Measurements from ENCODE around the gene ALG9.
"Not testable (repeated sequence)": the region's sequence is repeated elsewhere in the genome, so short reads cannot be mapped to it uniquely, and the experiment has no call there.

ALG9 gene

GRCh38 chr11:111906680-111907079, 35.3 kb upstream of the ALG9 start:
- Histone ChIP-seq H3K27me3 (ENCODE audit: control insufficient read depth, insufficient read depth, low read length) (no peaks in the 10 kb centered on the region), H3K9me3 (ENCODE audit: control insufficient read depth, low read length) (no peaks in the 10 kb centered on the region), H3K79me2 (no peaks in the 10 kb centered on the region), H3K4me1 (peaks cover 21% of the 10 kb centered on the region), H3K27ac (peak overlapping the region; percentile 56), H3K36me3 (ENCODE audit: control insufficient read depth, insufficient read depth, low read length) (no peaks in the 10 kb centered on the region), H3K9ac (no peak overlapping the region), H3K4me3 (ENCODE audit: low read depth, low read length) (no peak overlapping the region), H3K4me2 (ENCODE audit: low read length) (peak overlapping the region; percentile 26), H2AFZ (peak overlapping the region; percentile 31)
- no peak for TF ChIP-seq CTCF (IDR thresholded peaks at IDR 0.05)

- no peaks in the 10 kb centered on the region for H3K9me3 ChIP-seq (ENCODE audit: control insufficient read depth, low read length)
- no peak overlapping the region for H2AFZ ChIP-seq
- H3K27me3 ChIP-seq (ENCODE audit: control insufficient read depth, insufficient read depth, low read length), result no peaks in the 10 kb centered on the region
- no peak overlapping the region for H3K4me3 ChIP-seq (ENCODE audit: low read depth, low read length)
- no peaks in the 10 kb centered on the region for H3K36me3 ChIP-seq (ENCODE audit: control insufficient read depth, insufficient read depth, low read length)
- peaks cover 9% of the 10 kb centered on the region for H3K4me1 ChIP-seq
- H3K4me2 ChIP-seq (ENCODE audit: low read length), result no peak overlapping the region
- no peak for TF ChIP-seq CTCF (IDR thresholded peaks at IDR 0.05)
- H3K27ac ChIP-seq, result no peak overlapping the region
- H3K79me2 ChIP-seq, result no peaks in the 10 kb centered on the region
- H3K9ac ChIP-seq, result no peak overlapping the region
Measured at GRCh38 chr11:111905411-111905810, 34.0 kb upstream of the ALG9 start.

- Histone ChIP-seq H3K9me3 (ENCODE audit: control insufficient read depth, low read length) (no peaks in the 10 kb centered on the region), H3K79me2 (no peaks in the 10 kb centered on the region), H3K4me2 (ENCODE audit: low read length) (no peak overlapping the region), H3K27me3 (ENCODE audit: control insufficient read depth, insufficient read depth, low read length) (no peaks in the 10 kb centered on the region), H3K9ac (no peak overlapping the region), H3K4me1 (no peaks in the 10 kb centered on the region), H3K27ac (no peak overlapping the region), H2AFZ (no peak overlapping the region), H3K4me3 (ENCODE audit: low read depth, low read length) (no peak overlapping the region), H3K36me3 (ENCODE audit: control insufficient read depth, insufficient read depth, low read length) (no peaks in the 10 kb centered on the region)
- no peak for TF ChIP-seq CTCF (IDR thresholded peaks at IDR 0.05)
Measured at GRCh38 chr11:111886844-111887243, 15.5 kb upstream of the ALG9 start.

- Histone ChIP-seq H3K4me1 (no peaks in the 10 kb centered on the region), H3K79me2 (no peaks in the 10 kb centered on the region), H3K9me3 (ENCODE audit: control insufficient read depth, low read length) (no peaks in the 10 kb centered on the region), H3K27me3 (ENCODE audit: control insufficient read depth, insufficient read depth, low read length) (no peaks in the 10 kb centered on the region), H3K4me3 (ENCODE audit: low read depth, low read length) (no peak overlapping the region), H3K9ac (no peak overlapping the region), H3K36me3 (ENCODE audit: control insufficient read depth, insufficient read depth, low read length) (no peaks in the 10 kb centered on the region), H3K27ac (no peak overlapping the region), H2AFZ (no peak overlapping the region), H3K4me2 (ENCODE audit: low read length) (no peak overlapping the region)
- no peak for TF ChIP-seq CTCF (IDR thresholded peaks at IDR 0.05)
Measured at GRCh38 chr11:111886032-111886431, 14.7 kb upstream of the ALG9 start.

GRCh38 chr11:111885053-111885452, 13.7 kb upstream of the ALG9 start:
- H3K9me3 ChIP-seq (ENCODE audit: control insufficient read depth, low read length); H3K9ac ChIP-seq; H3K27ac ChIP-seq: not testable (repeated sequence)

More at GRCh38 chr11:111885053-111885452, 13.7 kb upstream of the ALG9 start:
- not testable (repeated sequence) for H3K27me3 ChIP-seq (ENCODE audit: control insufficient read depth, insufficient read depth, low read length); H3K79me2 ChIP-seq; H3K4me3 ChIP-seq (ENCODE audit: low read depth, low read length); H2AFZ ChIP-seq; H3K4me1 ChIP-seq; H3K36me3 ChIP-seq (ENCODE audit: control insufficient read depth, insufficient read depth, low read length); H3K4me2 ChIP-seq (ENCODE audit: low read length)
